ENCODE data around the gene TEX44. TPM values are rescaled to one million over a fixed set of nuclear protein-coding genes. Genes with fewer than 3 reads are reported as not detected.
A peak's percentile ranks its signal among the peaks of the same experiment; 100 is the strongest.

TEX44 gene
- total RNA-seq, 1 experiment from 2014 or later = not detected

GRCh38 chr2:231601356-231602229 is 8.9 kb downstream of the TEX44 start:
- Histone ChIP-seq H3K4me1 (ENCODE audit: control insufficient read depth in 1 of 2, insufficient read depth in 2 of 2, low read length in 2 of 2) (peaks cover 25 to 43% of the 10 kb centered on the region in 2 experiments), H3K9me2 (ENCODE audit: insufficient read depth) (no peaks in the 10 kb centered on the region), H3K27me3 (ENCODE audit: insufficient read depth, low read length) (no peaks in the 10 kb centered on the region), H3K9me3 (ENCODE audit: control insufficient read depth in 1 of 2, insufficient read depth in 1 of 2, low read depth in 1 of 2, low read length in 2 of 2) (no peaks in the 10 kb centered on the region), H3K27ac (ENCODE audit: low read depth, low read length) (no peak overlapping the region; the same call in 1 of the 2 replicates), H3K79me2 (ENCODE audit: insufficient read depth, low read length) (no peaks in the 10 kb centered on the region), H3K9ac (ENCODE audit: low read length) (no peak overlapping the region), H4K20me1 (ENCODE audit: insufficient read depth) (no peaks in the 10 kb centered on the region), H3K4me2 (ENCODE audit: low read length) (peak overlapping the region; percentile 22), H3K4me3 (replicated peaks in 1 of 2; ENCODE audit: low read depth in 1 of 2, low read length in 2 of 2) (no peak overlapping the region), H3K36me3 (ENCODE audit: control insufficient read depth in 1 of 2, insufficient read depth in 2 of 2, low read length in 2 of 2) (no peaks in the 10 kb centered on the region), H2AFZ (ENCODE audit: low read depth, low read length, poor library complexity, severe bottlenecking) (no peak overlapping the region)
- ChIA-PET RAD21 (ENCODE audit: low non-redundant PET in 1 of 2, low total read pairs in 2 of 2, uncharacterized antibody in 2 of 2, unreplicated experiment in 2 of 2) (interaction anchor here (0.6 to 1.2 kb wide), 5 partner anchors 38 to 119 kb away, joined by 3 to 8 read pairs (median 4); no protein-coding TSS in a partner anchor), CTCF (interaction anchor here (0.6 to 3.7 kb wide), 25 partner anchors 9 to 777 kb away, joined by 3 to 33 read pairs (median 4); partner anchors contain the start of gene TEX44), POLR2A (interaction anchor here (0.6 to 1.3 kb wide), 6 partner anchors 10 to 137 kb away, joined by 3 to 5 read pairs (median 3); partner anchors contain the start of gene NCL)
- TF ChIP-seq JUND (IDR thresholded peaks at IDR 0.05) (no peak), CTCF (IDR thresholded peaks at IDR 0.05 in 2 of 3, conservative IDR thresholded peaks at IDR 0.05 in 1 of 3; ENCODE audit: borderline replicate concordance in 1 of 3, insufficient read depth in 1 of 3, low read depth in 2 of 3, low read length in 2 of 3) (peak in 2 of 3 experiments; percentile 82 to 88; a peak in 4 of 6 replicates)
- BruUV-seq (replicated peaks) = no TSS peak
- ATAC-seq (peak; percentile 76), DNase-seq (ENCODE audit: low read depth, low spot score) (peak; percentile 82)
- intact Hi-C loops (cut with micrococcal nuclease) = loop anchor here (1.0 kb wide), 2 partner anchors 38 to 84 kb away; no protein-coding TSS in a partner anchor

DNA sequence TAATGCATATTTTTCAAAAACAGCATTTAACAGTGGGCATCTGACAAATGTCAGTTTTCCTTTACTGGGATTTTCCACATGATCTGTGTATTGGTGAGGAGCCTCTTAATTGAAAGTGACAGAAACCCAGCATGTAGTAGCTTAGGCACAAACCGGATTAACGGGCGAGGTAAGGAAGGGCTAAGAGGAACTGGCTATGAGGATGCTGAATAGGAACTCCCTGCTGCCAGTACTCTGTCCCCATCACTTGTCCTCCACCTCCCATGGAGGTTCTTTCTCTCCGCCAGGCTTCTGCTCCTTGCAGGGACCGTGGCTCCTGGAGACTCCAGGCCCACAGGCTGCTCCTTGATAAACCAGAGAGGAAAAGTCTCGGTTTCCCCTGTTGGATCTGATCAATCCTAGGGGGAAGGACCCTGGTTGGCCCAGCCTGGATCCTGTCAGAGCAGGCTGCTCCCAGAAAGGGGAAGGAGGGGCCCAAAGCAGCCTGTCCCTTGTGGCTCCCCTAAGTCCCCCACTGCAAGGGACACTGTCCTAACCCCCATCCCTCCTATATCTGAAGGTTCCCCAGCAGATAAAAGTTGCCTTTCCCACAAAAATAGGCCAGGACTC is 10.3 kb downstream of the TEX44 start:
- H3K9ac ChIP-seq (ENCODE audit: low read length) = peak overlapping the region; percentile 83
- H3K4me1 ChIP-seq (ENCODE audit: control insufficient read depth in 1 of 2, insufficient read depth in 2 of 2, low read length in 2 of 2) = peaks cover 25 to 43% of the 10 kb centered on the region in 2 experiments
- intact Hi-C loops (cut with micrococcal nuclease) = no loop called here
- no peaks in the 10 kb centered on the region for H4K20me1 ChIP-seq (ENCODE audit: insufficient read depth)
- no peaks in the 10 kb centered on the region for H3K36me3 ChIP-seq (ENCODE audit: control insufficient read depth in 1 of 2, insufficient read depth in 2 of 2, low read length in 2 of 2)
- H3K79me2 ChIP-seq (ENCODE audit: insufficient read depth, low read length) = no peaks in the 10 kb centered on the region
- H3K27ac ChIP-seq (ENCODE audit: low read depth, low read length) = no peak overlapping the region
- no peak for ATAC-seq
- no peak overlapping the region for H2AFZ ChIP-seq (ENCODE audit: low read depth, low read length, poor library complexity, severe bottlenecking)
- DNase-seq (ENCODE audit: low read depth, low spot score) = no peak
- H3K4me2 ChIP-seq (ENCODE audit: low read length) = no peak overlapping the region; the same call in 1 of the 2 replicates
- no TSS peak for BruUV-seq (replicated peaks)
- CTCF ChIA-PET = interaction anchor here (1.1 kb wide), 1 partner anchor 9 kb away, joined by 3 read pairs; no protein-coding TSS in a partner anchor
- RAD21 ChIA-PET (ENCODE audit: low non-redundant PET in 1 of 2, low total read pairs in 2 of 2, uncharacterized antibody in 2 of 2, unreplicated experiment in 2 of 2) = no interaction called here
- H3K9me2 ChIP-seq (ENCODE audit: insufficient read depth) = no peaks in the 10 kb centered on the region
- POLR2A ChIA-PET = no interaction called here
- no peak overlapping the region for H3K4me3 ChIP-seq (replicated peaks in 1 of 2; ENCODE audit: low read depth in 1 of 2, low read length in 2 of 2)
- no peaks in the 10 kb centered on the region for H3K27me3 ChIP-seq (ENCODE audit: insufficient read depth, low read length)
- no peaks in the 10 kb centered on the region for H3K9me3 ChIP-seq (ENCODE audit: control insufficient read depth in 1 of 2, insufficient read depth in 1 of 2, low read depth in 1 of 2, low read length in 2 of 2)
- TF ChIP-seq EZH2 (IDR thresholded peaks at IDR 0.05) (no peak), POLR2A (IDR thresholded peaks at IDR 0.05; ENCODE audit: borderline replicate concordance, extremely low read depth, insufficient read depth, insufficient read length) (no peak), SRF (IDR thresholded peaks at IDR 0.05; ENCODE audit: low read depth) (no peak), CEBPB (IDR thresholded peaks at IDR 0.05; ENCODE audit: low read depth) (no peak), FOSL1 (IDR thresholded peaks at IDR 0.05; ENCODE audit: low read depth) (no peak), YY1 (IDR thresholded peaks at IDR 0.05; ENCODE audit: extremely low read depth, insufficient replicate concordance, low read depth, low read length) (no peak), CTCF (IDR thresholded peaks at IDR 0.05 in 2 of 3, conservative IDR thresholded peaks at IDR 0.05 in 1 of 3; ENCODE audit: borderline replicate concordance in 1 of 3, insufficient read depth in 1 of 3, low read depth in 2 of 3, low read length in 2 of 3) (no peak)
- TF ChIP-seq, protein P1, sequence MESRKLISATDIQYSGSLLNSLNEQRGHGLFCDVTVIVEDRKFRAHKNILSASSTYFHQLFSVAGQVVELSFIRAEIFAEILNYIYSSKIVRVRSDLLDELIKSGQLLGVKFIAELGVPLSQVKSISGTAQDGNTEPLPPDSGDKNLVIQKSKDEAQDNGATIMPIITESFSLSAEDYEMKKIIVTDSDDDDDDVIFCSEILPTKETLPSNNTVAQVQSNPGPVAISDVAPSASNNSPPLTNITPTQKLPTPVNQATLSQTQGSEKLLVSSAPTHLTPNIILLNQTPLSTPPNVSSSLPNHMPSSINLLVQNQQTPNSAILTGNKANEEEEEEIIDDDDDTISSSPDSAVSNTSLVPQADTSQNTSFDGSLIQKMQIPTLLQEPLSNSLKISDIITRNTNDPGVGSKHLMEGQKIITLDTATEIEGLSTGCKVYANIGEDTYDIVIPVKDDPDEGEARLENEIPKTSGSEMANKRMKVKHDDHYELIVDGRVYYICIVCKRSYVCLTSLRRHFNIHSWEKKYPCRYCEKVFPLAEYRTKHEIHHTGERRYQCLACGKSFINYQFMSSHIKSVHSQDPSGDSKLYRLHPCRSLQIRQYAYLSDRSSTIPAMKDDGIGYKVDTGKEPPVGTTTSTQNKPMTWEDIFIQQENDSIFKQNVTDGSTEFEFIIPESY (IDR thresholded peaks at IDR 0.05; ENCODE audit: extremely low read depth, insufficient replicate concordance, low read length) = no peak
